ENCODE measurements around the gene RASAL3. TPM values are rescaled to one million over a fixed set of nuclear protein-coding genes. Genes with fewer than 3 reads are reported as not detected.
"Not testable (repeated sequence)": the region's sequence is repeated elsewhere in the genome, so short reads cannot be mapped to it uniquely, and the experiment has no call there.

The RASAL3 gene
- total and polyA plus RNA-seq, 4 donors: 0.76 to 1.5 (median 1.1) TPM

- not testable (repeated sequence) for H3K36me3 ChIP-seq (ENCODE audit: control insufficient read depth in 4 of 4, insufficient read depth in 3 of 4, low read depth in 1 of 4, low read length in 3 of 4); H3K9me3 ChIP-seq (ENCODE audit: control insufficient read depth in 4 of 4, low read length in 3 of 4); DNase-seq (ENCODE audit: low spot score); H3K27ac ChIP-seq (ENCODE audit: low read depth in 1 of 2, low read length in 2 of 2); H3K27me3 ChIP-seq (ENCODE audit: control insufficient read depth in 4 of 4, insufficient read depth in 4 of 4, low read length in 3 of 4); H3K9ac ChIP-seq (ENCODE audit: low read depth in 1 of 2, low read length in 2 of 2); H3K4me3 ChIP-seq (ENCODE audit: low read depth in 1 of 3, low read length in 3 of 3)
- 96% methylated on average over 7 of the region's 7 CpGs for WGBS
- H3K4me1 ChIP-seq (ENCODE audit: control insufficient read depth in 4 of 4, insufficient read depth in 4 of 4, low read length in 3 of 4): peaks cover 4 to 39% (median 31%) of the 10 kb centered on the region in 4 donors
These were observed 16.7 kb upstream of the RASAL3 start for GRCh38 chr19:15480996-15481395.

- peak within 1 kb of the TSS; percentile 70 to 73 for H3K27ac ChIP-seq (ENCODE audit: low read depth in 1 of 2, low read length in 2 of 2)
- H3K4me1 ChIP-seq (ENCODE audit: control insufficient read depth in 4 of 4, insufficient read depth in 4 of 4, low read length in 3 of 4): peaks cover 4 to 50% (median 40%) of the 10 kb centered on the region in 4 donors
- H3K27me3 ChIP-seq (ENCODE audit: control insufficient read depth in 4 of 4, insufficient read depth in 4 of 4, low read length in 3 of 4): no peaks in the 10 kb centered on the region
- TF ChIP-seq ATF3 (IDR thresholded peaks at IDR 0.05): peak; percentile 43
- TF ChIP-seq, protein P1, sequence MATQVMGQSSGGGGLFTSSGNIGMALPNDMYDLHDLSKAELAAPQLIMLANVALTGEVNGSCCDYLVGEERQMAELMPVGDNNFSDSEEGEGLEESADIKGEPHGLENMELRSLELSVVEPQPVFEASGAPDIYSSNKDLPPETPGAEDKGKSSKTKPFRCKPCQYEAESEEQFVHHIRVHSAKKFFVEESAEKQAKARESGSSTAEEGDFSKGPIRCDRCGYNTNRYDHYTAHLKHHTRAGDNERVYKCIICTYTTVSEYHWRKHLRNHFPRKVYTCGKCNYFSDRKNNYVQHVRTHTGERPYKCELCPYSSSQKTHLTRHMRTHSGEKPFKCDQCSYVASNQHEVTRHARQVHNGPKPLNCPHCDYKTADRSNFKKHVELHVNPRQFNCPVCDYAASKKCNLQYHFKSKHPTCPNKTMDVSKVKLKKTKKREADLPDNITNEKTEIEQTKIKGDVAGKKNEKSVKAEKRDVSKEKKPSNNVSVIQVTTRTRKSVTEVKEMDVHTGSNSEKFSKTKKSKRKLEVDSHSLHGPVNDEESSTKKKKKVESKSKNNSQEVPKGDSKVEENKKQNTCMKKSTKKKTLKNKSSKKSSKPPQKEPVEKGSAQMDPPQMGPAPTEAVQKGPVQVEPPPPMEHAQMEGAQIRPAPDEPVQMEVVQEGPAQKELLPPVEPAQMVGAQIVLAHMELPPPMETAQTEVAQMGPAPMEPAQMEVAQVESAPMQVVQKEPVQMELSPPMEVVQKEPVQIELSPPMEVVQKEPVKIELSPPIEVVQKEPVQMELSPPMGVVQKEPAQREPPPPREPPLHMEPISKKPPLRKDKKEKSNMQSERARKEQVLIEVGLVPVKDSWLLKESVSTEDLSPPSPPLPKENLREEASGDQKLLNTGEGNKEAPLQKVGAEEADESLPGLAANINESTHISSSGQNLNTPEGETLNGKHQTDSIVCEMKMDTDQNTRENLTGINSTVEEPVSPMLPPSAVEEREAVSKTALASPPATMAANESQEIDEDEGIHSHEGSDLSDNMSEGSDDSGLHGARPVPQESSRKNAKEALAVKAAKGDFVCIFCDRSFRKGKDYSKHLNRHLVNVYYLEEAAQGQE (IDR thresholded peaks at IDR 0.05): peak; percentile 56
- no peak for TF ChIP-seq GABPA (IDR thresholded peaks at IDR 0.05 in 1 of 2, conservative IDR thresholded peaks at IDR 0.05 in 1 of 2)
- peak; percentile 48 for TF ChIP-seq ZBTB33 (IDR thresholded peaks at IDR 0.05)
- TF ChIP-seq NR2F2 (IDR thresholded peaks at IDR 0.05): peak; percentile 68
- TF ChIP-seq, protein P2, sequence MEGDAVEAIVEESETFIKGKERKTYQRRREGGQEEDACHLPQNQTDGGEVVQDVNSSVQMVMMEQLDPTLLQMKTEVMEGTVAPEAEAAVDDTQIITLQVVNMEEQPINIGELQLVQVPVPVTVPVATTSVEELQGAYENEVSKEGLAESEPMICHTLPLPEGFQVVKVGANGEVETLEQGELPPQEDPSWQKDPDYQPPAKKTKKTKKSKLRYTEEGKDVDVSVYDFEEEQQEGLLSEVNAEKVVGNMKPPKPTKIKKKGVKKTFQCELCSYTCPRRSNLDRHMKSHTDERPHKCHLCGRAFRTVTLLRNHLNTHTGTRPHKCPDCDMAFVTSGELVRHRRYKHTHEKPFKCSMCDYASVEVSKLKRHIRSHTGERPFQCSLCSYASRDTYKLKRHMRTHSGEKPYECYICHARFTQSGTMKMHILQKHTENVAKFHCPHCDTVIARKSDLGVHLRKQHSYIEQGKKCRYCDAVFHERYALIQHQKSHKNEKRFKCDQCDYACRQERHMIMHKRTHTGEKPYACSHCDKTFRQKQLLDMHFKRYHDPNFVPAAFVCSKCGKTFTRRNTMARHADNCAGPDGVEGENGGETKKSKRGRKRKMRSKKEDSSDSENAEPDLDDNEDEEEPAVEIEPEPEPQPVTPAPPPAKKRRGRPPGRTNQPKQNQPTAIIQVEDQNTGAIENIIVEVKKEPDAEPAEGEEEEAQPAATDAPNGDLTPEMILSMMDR (IDR thresholded peaks at IDR 0.05; ENCODE audit: low read depth, low read length, missing input control): peak; percentile 54
- TF ChIP-seq FOXA2 (IDR thresholded peaks at IDR 0.05): peak; percentile 48
- TF ChIP-seq TAF1 (conservative IDR thresholded peaks at IDR 0.05): peak; percentile 71
- TF ChIP-seq HNF4A (conservative IDR thresholded peaks at IDR 0.05): peak; percentile 97 to 99
- TF ChIP-seq, protein P3, sequence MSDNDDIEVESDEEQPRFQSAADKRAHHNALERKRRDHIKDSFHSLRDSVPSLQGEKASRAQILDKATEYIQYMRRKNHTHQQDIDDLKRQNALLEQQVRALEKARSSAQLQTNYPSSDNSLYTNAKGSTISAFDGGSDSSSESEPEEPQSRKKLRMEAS (IDR thresholded peaks at IDR 0.05): peak; percentile 24
- peak; percentile 81 to 89 for TF ChIP-seq EGR1 (IDR thresholded peaks at IDR 0.05; ENCODE audit: low read depth in 2 of 2)
- TF ChIP-seq HNF4G (IDR thresholded peaks at IDR 0.05): peak; percentile 91
- peak; percentile 81 for TF ChIP-seq SP1 (IDR thresholded peaks at IDR 0.05)
- TF ChIP-seq RXRA (IDR thresholded peaks at IDR 0.05): peak; percentile 89 to 90
- peak; percentile 35 for TF ChIP-seq YY1 (IDR thresholded peaks at IDR 0.05)
- TF ChIP-seq FOXA1 (IDR thresholded peaks at IDR 0.05): peak; percentile 37
- peak; percentile 89 to 90 for TF ChIP-seq RAD21 (IDR thresholded peaks at IDR 0.05)
- peak; percentile 11 to 24 for TF ChIP-seq JUND (IDR thresholded peaks at IDR 0.05)
- peak within 1 kb of the TSS; percentile 54 to 82 for H3K9ac ChIP-seq (ENCODE audit: low read depth in 1 of 2, low read length in 2 of 2)
- DNase-seq (ENCODE audit: low spot score): peak; percentile 61
- H3K36me3 ChIP-seq (ENCODE audit: control insufficient read depth in 4 of 4, insufficient read depth in 3 of 4, low read depth in 1 of 4, low read length in 3 of 4): peaks cover 0 to 3% (median 0%) of the 10 kb centered on the region in 4 donors
- 23% methylated on average over 16 of the region's 16 CpGs for WGBS
- H3K9me3 ChIP-seq (ENCODE audit: control insufficient read depth in 4 of 4, low read length in 3 of 4): no peaks in the 10 kb centered on the region
- H3K4me3 ChIP-seq (ENCODE audit: low read depth in 1 of 3, low read length in 3 of 3): peak within 1 kb of the TSS; percentile 35 to 73 (median 39)
These were observed 15.3 kb upstream of the RASAL3 start, which contains the start of gene PGLYRP2 for GRCh38 chr19:15479391-15480345. Gene PGLYRP2 (minus strand): TSS chr19:15479501. CDS start chr19:15479371, 130 bp downstream.
